RWPE2 (cell line): Measurements from ENCODE around the gene FZD4.

Source experiments
- ATAC-seq: fragments of 200-7000 bp; cut with Tn5 transposase; 3 replicates; pipeline ENCODE4 v1.9.1; 2021; ENCODE audit warnings: low read depth
- DNase-seq: peaks from one replicate; pipeline ENCODE4 v3.0.0-alpha.2; 2020; ENCODE audit warnings: low spot score
- H3K27ac ChIP-seq: fragments of 450-650 bp; 2 replicates; pipeline ENCODE4 v1.5.1; 2017; ENCODE audit warnings: mild to moderate bottlenecking; ENCODE audit not compliant: poor library complexity, severe bottlenecking
- H3K27me3 ChIP-seq: fragments of 250-450 bp; sonication (Bioruptor Pico); 2 replicates; pipeline ENCODE4 v1.5.1; 2021; ENCODE audit warnings: mild to moderate bottlenecking, moderate library complexity; ENCODE audit not compliant: insufficient read depth, poor library complexity, severe bottlenecking
- H3K36me3 ChIP-seq: fragments of 250-450 bp; sonication (Bioruptor Pico); 2 replicates; pipeline ENCODE4 v1.5.1; 2020; ENCODE audit warnings: low read depth, mild to moderate bottlenecking, moderate library complexity
- H3K4me1 ChIP-seq: fragments of 250-450 bp; sonication (Bioruptor Pico); 2 replicates; pipeline ENCODE4 v1.5.1; 2021; ENCODE audit warnings: mild to moderate bottlenecking, moderate library complexity; ENCODE audit not compliant: insufficient read depth, poor library complexity, severe bottlenecking
- H3K4me3 ChIP-seq: fragments of 250-450 bp; sonication (Bioruptor Pico); 2 replicates; pipeline ENCODE4 v1.5.1; 2021; ENCODE audit warnings: mild to moderate bottlenecking, moderate library complexity; ENCODE audit not compliant: severe bottlenecking
- H3K9me3 ChIP-seq: fragments of 250-450 bp; sonication (Bioruptor Pico); 2 replicates; pipeline ENCODE4 v1.5.1; 2021; ENCODE audit warnings: mild to moderate bottlenecking, moderate library complexity; ENCODE audit not compliant: severe bottlenecking
- CTCF ChIP-seq: fragments of 450-650 bp; IDR thresholded peaks from one replicate; pipeline ENCODE4 v1.5.1; 2017; ENCODE audit warnings: mild to moderate bottlenecking, moderate library complexity; ENCODE audit not compliant: poor library complexity, severe bottlenecking

Gene FZD4

GRCh38 chr11:86956905-86957195 lies 1.7 kb upstream of the FZD4 start:
- TF ChIP-seq CTCF = no peak
- no peak for ATAC-seq

GRCh38 chr11:86955111-86955360 lies 159 bp downstream of the FZD4 start:
- H3K4me3 ChIP-seq = peak overlapping the region; percentile 52
- H3K9me3 ChIP-seq = no peaks in the 10 kb centered on the region
- ATAC-seq (peak; percentile 0; the same call in 1 of the 3 replicates), DNase-seq (no peak)
- H3K27ac ChIP-seq = no peak overlapping the region
- no peak for TF ChIP-seq CTCF
- no peaks in the 10 kb centered on the region for H3K27me3 ChIP-seq
- H3K36me3 ChIP-seq = no peaks in the 10 kb centered on the region
- H3K4me1 ChIP-seq = no peaks in the 10 kb centered on the region

More at GRCh38 chr11:86956905-86957195, 1.7 kb upstream of the FZD4 start:
- no peaks in the 10 kb centered on the region for H3K36me3 ChIP-seq
- no peak overlapping the region for H3K4me3 ChIP-seq
- H3K27ac ChIP-seq = no peak overlapping the region
- DNase-seq = no peak
- no peaks in the 10 kb centered on the region for H3K27me3 ChIP-seq
- H3K4me1 ChIP-seq = no peaks in the 10 kb centered on the region
- H3K9me3 ChIP-seq = no peaks in the 10 kb centered on the region

- H3K27me3 ChIP-seq = no peaks in the 10 kb centered on the region
- no peak for DNase-seq
- TF ChIP-seq CTCF = no peak
- no peaks in the 10 kb centered on the region for H3K36me3 ChIP-seq
- H3K9me3 ChIP-seq = no peaks in the 10 kb centered on the region
- ATAC-seq = no peak
- H3K27ac ChIP-seq = no peak overlapping the region
- H3K4me3 ChIP-seq = peak overlapping the region; percentile 52
- H3K4me1 ChIP-seq = no peaks in the 10 kb centered on the region
Observed at GRCh38 chr11:86954269-86955110, 705 bp downstream of the FZD4 start.

- Histone ChIP-seq H3K4me1 (no peaks in the 10 kb centered on the region), H3K27me3 (no peaks in the 10 kb centered on the region), H3K27ac (no peak overlapping the region), H3K4me3 (no peak overlapping the region), H3K9me3 (no peaks in the 10 kb centered on the region), H3K36me3 (no peaks in the 10 kb centered on the region)
- no peak for ATAC-seq
- DNase-seq = no peak
- TF ChIP-seq CTCF = no peak
Observed at GRCh38 chr11:86952221-86952875, 2.8 kb downstream of the FZD4 start.

GRCh38 chr11:86951706-86952105 lies 3.5 kb downstream of the FZD4 start:
- no peak overlapping the region for H3K4me3 ChIP-seq
- DNase-seq = no peak
- no peaks in the 10 kb centered on the region for H3K9me3 ChIP-seq
- ATAC-seq = no peak
- H3K4me1 ChIP-seq = no peaks in the 10 kb centered on the region
- no peaks in the 10 kb centered on the region for H3K27me3 ChIP-seq
- no peaks in the 10 kb centered on the region for H3K36me3 ChIP-seq
- H3K27ac ChIP-seq = no peak overlapping the region
- TF ChIP-seq CTCF = no peak
